Measurements from ENCODE around the gene MYOCOS. TPM values are rescaled to one million over a fixed set of nuclear protein-coding genes. Genes with fewer than 3 reads are reported as not detected.
"Not testable (repeated sequence)": the region's sequence is repeated elsewhere in the genome, so short reads cannot be mapped to it uniquely, and the experiment has no call there.

The MYOCOS gene
- total RNA-seq, 1 donor from 2014 or later = not detected

DNA sequence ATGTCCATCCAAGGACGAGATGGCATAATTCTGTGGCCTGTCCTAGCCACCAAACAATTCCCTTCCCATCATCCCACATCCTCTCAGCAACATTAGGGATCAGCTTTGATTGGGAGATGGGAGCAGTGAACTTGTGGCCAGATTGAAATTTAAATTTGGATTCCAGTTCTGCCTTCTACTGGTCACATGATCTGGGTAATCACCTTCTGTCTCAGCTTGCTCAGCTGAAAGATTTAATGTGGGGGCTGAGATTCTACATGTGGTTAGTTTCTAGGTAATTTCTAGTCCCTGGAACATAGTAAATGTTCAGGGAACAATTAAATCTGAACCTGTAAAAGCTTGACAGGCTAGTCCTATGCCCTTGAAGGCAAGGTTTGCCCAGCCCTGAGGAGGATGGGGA is 3.2 kb downstream of the MYOCOS start:
- no peak for DNase-seq (ENCODE audit: low read depth in 2 of 2)

- DNase-seq (ENCODE audit: low read depth in 2 of 2) = no peak
Observed at GRCh38 chr1:171627020-171627419, 5.0 kb downstream of the MYOCOS start.

GRCh38 chr1:171628225-171628624 is 6.2 kb downstream of the MYOCOS start:
- DNase-seq (ENCODE audit: low read depth in 2 of 2) = no peak

- no peak for DNase-seq (ENCODE audit: low read depth in 2 of 2)
Observed at GRCh38 chr1:171635661-171636060, 13.6 kb downstream of the MYOCOS start.

DNA sequence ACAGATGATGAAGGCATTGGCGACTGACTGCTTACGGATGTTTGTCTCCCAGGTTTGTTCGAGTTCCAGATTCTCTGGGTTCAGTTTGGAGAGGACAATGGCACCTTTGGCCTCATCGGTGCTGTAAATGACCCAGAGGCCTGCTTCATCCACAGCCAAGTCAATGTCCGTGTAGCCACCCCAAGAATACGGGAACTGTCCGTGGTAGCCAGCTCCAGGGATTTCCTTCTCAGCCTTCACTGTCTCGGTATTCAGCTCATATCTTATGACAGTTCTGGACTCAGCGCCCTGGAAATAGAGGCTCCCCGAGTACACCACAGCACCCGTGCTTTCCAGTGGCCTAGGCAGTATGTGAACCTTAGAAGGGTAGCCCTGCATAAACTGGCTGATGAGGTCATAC is 14.1 kb downstream of the MYOCOS start:
- DNase-seq (ENCODE audit: low read depth in 2 of 2) = no peak

- DNase-seq (ENCODE audit: low read depth in 2 of 2) = no peak
Observed at GRCh38 chr1:171637928-171638576, 16.0 kb downstream of the MYOCOS start.

DNA sequence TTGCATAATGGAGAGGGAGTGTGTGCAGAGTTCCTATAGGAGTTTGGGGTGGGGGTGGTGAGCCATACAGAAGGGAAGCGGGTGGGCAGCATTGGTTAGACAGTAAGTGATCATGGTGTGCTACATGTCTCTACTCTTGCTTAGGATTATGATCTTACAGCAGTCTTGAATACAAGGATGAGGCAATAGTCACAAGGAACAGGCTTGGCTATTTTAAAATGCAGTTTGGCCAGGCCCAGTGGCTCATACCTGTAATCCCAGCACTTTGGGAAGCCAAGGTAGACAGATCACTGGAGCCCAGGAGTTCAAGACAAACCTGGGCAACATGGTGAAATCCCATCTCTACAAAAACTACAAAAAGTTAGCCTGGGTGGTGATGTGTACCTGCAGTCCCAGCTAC is 18.2 kb downstream of the MYOCOS start:
- no peak for DNase-seq (ENCODE audit: low read depth in 2 of 2)

DNA sequence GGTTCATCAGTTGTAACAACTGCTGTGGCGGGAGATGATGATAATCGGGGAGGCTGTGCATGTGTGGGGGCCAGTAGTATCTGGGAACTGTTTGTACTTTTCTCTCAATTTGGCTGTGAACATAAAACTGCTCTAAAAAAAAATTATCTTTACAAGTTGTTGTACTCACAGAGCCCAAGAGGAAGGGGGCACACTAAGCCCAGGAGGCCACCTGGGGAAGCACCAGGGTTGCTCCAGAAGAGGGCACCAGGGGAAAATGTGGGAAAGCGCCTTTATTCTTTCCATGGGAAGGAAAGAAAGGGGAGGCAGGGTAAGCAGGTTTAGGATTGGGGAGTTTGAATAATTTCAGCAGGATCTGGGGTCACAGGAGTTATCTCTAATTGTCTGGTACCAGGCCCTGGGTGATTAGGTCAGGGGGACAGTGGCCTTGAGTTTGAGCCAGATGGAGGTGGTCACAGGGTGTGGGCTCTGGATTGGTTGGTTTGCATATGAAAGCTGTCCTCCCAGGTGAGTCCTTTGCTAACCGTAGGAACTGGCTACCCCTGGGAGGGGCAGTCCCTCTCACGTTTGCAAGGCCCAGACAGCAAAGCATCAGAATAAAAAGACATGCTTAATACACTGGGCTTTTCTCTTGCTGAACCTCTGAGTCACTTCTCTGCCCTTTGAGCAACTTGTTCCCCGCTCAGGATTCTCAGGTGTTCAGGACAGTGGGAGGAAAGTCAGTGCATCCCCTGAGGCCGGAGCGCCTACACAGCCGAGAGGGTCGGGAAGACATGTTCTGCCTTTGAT is 19.2 kb downstream of the MYOCOS start:
- DNase-seq (ENCODE audit: low read depth in 2 of 2) = no peak

- DNase-seq (ENCODE audit: low read depth in 2 of 2) = no peak
Observed at GRCh38 chr1:171642197-171642596, 20.2 kb downstream of the MYOCOS start.

DNA sequence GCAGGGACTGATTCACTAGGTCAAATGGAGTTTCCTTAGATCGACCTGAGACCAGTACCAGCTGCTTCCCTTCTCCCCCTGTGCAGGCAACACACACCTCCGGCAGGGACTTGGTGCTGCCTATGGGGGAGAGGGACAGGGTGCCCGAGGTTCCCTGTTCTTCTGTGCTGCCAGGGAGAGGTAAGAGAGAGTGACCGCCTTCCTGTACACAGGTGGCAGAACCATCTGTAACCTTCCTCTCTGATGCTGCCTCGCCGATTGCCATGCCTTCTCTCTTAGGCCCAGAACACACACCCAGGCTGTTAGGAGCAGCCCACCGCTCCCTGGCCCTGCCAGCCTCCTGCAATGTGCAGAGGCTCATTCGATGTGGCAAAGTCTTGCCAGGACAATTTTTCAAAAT is 21.1 kb downstream of the MYOCOS start:
- DNase-seq (ENCODE audit: low read depth in 2 of 2) = no peak

- DNase-seq (ENCODE audit: low read depth in 2 of 2) = peak; percentile 67 to 86
Observed at GRCh38 chr1:171644805-171645483, 22.9 kb downstream of the MYOCOS start.

GRCh38 chr1:171645553-171646248 is 23.7 kb downstream of the MYOCOS start:
- no peak for DNase-seq (ENCODE audit: low read depth in 2 of 2)

GRCh38 chr1:171646249-171646560 is 24.2 kb downstream of the MYOCOS start:
- no peak for DNase-seq (ENCODE audit: low read depth in 2 of 2)

DNA sequence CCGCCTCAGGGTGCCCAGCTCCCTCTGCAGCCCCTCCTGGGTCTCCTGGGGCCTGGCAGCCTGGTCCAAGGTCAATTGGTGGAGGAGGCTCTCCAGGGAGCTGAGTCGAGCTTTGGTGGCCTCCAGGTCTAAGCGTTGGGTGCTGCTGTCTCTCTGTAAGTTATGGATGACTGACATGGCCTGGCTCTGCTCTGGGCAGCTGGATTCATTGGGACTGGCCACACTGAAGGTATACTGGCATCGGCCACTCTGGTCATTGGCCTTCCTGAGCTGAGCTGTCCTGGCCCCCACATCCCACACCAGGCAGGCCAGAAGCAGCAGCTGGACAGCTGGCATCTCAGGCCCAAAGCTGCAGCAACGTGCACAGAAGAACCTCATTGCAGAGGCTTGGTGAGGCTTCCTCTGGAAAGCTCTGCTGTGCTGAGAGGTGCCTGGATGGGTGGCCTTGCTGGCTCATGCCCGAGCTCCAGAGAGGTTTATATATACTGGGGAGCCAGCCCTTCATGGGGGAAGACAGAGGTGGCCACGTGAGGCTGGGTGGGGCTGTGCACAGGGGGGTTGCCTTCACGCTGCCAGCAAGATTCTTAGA is 30.3 kb downstream of the MYOCOS start, which contains the start of gene MYOC:
Gene MYOC, minus strand, starts transcription at position 455 of the 589 bp plus-strand sequence. Its CDS starts 77 bp downstream, at position 378.
- no peak for DNase-seq (ENCODE audit: low read depth in 2 of 2)

DNA sequence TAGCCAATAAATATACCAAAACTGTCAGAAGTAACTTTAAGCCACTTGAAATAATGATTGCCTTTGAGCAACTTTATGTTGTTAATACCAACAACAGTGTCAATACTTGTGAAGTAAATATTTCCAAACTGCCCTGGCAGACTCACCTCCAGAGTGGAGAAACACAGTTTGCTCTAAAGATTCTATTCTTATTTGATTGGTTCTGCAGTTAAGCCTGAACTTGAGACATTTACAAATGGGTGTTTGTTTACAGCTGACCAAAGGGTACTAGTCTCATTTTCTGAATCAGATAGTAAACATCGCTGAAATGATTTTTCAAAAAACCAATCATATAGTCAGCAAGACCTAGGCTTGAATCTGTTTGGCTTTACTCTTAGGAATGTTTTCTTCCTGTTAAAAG is 31.8 kb downstream of the MYOCOS start:
- no peak for DNase-seq (ENCODE audit: low read depth in 2 of 2)

DNA sequence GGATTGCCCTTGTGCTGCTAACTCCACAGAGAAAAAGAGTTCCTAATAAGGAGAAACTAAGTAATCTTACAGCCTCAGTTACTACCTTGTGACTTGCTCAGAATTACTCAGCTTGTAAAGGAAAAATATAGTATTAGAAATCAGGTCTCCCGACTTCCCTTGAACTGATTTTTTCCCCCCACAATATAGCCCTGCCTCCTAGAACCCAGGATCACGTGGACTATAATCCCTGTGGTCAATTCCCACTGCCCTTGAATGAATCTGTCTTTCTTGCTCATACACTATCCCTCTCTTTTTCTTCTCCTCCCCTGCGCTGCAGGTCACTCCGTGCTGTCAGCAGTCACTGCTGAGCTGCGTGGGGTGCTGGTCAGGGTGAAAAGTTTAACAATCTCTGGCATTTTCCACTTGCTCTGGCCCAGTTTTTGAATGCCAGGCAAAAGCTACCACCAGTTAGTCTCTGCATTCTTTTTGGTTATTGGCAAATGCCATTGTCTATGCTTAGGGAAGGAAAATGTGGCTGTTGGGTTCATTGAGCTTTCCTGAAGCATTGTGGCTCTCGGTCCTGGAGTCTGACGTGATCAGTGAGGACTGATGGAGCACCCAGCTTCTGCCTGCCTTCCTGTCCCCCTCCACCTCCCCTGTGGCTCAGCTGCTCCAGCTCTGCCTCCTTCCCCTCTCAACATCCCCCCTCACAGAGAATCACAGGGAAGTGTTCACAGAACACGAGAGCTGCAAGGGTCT is 32.3 kb downstream of the MYOCOS start:
- DNase-seq (ENCODE audit: low read depth in 2 of 2) = no peak

DNA sequence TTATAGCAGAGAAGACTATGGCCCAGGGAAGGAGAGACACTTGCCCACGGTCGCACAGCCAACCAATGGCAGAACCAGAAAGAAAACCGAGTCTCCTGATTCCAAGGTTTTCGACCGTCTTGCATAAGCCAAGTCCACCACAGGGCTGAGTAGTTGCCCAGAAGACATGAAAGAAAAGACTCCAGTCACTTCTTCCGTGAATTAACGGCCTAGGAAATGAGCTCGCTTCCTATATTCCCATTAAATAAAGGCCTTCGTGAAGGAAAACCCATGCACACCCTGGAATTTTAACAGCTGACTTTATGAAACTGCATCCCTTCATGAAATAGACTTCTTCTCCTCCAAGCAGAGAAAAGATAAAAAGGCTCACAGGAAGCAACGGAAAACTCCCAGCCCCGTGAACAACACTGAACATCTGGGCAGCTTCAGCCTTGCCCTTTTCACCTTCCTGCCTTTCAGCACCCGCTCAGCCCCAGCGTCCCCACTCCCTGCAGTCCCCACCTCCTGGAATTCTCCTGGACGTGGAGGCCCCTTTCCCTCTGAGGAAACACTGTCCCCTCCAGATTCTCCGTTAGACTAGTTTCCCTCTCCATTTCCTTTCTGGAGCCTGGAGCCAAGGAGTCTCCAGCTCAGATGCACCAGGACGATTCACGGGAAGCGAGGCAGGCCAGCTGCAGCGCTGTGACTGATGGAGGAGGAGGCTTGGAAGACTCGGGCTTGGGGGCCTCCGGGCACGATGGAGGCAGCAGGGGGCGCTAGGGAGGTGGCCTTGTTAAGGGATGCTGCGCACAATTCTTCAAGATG is 33.1 kb downstream of the MYOCOS start:
- DNase-seq (ENCODE audit: low read depth in 2 of 2) = peak in 1 of 2 donors; percentile 59

DNA sequence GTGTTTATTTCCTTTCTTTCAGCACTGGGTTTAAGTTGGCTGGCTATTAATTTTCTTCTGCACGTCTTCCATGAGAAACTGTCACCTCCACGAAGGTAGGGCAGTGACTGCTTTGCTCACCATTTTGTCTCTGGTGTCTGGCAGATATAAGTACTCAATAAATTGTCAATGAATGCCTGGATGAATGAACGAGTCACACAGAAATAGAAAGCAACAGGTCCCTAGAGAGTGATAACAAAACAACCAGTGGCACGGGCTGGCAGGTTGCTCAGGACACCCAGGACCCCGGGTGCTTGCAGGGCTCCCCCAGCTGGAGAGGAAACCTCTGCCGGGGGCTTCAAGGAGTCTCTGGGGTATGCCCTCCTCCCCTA is 33.7 kb downstream of the MYOCOS start:
- no peak for DNase-seq (ENCODE audit: low read depth in 2 of 2)

DNA sequence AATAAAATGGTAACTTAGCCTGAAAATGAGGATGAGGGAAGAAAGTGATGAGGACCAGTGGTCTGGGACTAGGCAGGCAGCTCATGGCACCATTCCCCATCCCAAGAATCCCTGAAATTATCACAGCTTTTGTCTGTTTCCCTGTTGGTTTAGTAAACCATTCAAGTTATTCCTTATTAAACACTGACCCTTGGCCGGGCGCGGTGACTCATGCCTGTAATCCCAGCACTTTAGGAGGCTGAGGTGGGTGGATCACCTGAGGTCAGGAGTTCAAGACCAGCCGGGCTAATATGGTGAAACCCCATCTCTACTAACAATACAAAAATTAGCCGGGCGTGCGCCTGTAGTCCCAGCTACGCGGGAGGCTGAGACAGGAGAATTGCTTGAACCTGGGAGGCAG is 34.2 kb downstream of the MYOCOS start:
- not testable (repeated sequence) for DNase-seq (ENCODE audit: low read depth in 2 of 2)

DNA sequence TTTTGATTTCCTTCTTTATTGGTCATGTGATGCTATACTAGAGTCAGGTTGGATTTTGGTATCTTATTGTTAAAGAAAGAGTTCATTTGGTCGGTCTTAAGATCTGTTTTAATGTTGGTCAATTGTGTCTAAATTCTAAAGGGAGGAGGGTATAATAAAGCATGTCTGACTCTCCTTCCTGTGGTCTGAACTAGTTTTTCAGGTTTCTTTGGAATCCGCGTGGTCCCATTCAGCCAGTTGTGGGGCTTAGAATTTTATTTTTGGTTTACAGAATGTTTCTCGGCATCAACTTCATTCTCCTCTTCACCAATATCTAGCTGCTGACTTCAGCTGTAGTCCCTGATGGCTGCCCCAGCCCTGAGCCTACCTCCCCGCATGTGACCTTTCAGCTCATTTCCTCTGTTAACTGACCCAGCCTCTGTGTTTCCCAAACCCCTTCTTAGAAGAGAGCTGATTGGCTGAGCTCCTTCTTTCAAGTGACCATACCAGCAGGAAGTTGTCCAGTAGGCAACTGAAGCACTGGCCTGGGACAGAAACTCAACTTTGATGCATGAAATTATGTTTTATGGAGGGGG is 39.1 kb downstream of the MYOCOS start:
- DNase-seq (ENCODE audit: low read depth in 2 of 2) = no peak
